ENCODE measurements around the gene DCTD.

Gene DCTD

DNA sequence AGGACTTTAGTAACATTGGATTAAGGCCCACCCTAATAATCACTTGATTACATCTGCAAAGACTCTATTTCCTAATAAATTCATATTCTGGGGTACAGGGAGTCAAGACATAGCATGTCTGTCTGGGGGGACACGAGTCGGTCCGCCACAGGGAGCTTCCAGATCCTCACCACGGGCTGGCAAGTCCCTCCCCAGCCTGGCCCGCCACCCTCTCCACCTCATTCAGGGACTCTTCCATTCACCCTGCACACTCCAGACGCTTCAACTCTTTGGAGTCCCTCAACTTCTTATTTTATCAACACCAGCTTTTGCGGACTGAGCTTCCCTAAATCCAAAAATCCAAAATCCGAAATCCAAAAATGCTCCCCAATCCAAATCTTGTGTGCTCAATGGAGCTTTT, 71.2 kb downstream of the DCTD start:
- no peak for DNase-seq (ENCODE audit: extremely low read depth in 1 of 2, low read depth in 1 of 2)

DNA sequence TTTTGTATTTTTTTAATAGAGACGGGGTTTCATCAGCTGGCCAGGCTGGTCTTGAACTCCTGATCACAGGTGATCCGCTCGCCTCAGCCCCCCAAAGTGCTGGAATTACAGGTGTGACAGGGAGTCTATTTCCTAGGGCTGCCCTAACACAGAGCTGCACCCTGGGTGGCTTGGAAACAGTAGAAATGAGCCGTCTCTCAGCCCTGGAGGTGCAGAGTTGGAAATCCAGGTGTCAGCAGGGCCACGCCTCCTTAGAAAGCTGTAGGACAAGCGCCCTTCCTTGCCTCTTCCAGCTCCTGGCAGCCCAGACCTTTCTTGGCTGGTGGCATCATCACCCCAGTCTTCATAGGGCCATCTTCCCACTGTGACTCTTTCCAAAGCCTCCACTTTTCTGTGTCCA, 71.6 kb downstream of the DCTD start:
- DNase-seq (ENCODE audit: extremely low read depth in 1 of 2, low read depth in 1 of 2) = no peak

DNA sequence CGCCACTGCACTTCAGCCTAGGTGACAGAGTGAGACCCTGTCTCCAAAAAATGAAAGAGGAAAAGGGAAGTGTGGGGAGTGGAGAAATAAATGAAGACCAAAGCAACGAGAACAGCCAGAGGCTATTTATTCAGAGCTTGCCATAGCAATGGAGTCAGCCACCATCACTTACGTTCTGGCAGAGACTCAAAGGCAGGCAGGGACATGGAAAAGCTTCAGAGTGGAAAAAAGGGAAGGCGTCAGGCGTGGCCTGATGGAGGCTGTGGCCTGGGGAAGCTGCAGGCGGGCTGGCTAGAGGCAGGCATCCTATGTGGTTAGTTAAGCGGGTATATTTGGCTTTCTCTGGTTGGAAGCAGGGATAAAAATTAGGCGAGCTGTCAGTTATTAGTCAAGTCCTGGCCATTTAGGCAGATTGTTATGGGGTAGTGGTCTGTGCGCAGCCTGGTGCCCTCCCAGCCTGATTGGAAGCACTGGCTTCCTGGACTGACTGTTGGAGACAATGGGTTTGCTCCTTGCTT, 73.3 kb downstream of the DCTD start:
- no peak for DNase-seq (ENCODE audit: extremely low read depth in 1 of 2, low read depth in 1 of 2)

DNA sequence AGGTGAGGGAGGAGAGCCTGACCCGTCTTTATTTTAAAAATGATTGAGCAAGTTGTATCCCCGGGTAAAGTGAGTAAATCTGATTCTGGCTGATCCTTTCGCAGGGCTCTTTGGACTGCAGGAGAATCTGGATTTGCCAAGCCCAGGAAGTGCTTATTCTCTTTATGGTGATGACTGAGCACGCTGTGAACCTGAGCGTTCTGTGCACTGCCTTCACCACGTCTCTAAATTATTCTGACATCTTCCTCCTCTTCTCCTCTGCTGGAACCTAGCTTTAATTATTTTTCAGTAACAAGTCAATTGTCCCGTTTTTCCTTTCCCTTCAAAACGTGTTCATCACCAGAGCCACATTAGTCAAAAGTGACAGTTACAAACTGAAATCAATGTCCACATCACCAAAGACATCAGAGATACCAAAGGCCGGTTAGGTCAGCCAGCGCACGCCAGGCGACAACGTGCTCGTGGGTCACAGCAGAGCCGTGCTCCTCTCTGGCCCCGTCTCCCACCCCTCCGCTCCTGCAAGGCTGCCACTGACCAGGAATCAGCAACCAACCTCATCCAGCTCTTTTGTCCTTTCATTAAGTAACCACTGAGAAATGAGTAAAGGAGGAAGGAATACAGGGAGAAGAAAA, 74.3 kb downstream of the DCTD start:
- no peak for DNase-seq (ENCODE audit: extremely low read depth in 1 of 2, low read depth in 1 of 2)

DNA sequence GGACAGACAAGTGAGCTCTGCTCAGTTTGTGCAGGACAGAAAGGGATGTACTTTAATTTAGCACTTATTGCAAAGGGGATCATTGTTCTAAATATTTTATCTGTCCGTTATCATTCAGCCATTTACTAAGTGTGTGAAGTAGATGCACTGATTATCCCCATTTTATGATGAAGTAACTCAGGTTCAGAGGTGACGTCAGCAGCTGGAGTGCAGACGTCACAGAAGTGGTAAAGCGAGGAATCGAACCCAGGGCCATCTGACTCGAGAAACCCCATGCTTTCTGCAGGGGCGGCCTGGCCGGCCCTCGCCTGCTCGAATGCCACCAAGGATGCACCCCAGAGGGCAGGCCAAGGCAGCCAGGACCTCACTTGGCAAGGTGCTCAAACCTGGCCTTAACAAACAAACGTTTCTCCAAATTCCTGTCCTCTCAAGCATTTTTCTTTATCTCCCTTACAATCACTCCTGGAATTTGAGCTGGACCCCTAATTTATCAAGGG, 75.0 kb downstream of the DCTD start:
- DNase-seq (ENCODE audit: extremely low read depth in 1 of 2, low read depth in 1 of 2) = no peak

DNA sequence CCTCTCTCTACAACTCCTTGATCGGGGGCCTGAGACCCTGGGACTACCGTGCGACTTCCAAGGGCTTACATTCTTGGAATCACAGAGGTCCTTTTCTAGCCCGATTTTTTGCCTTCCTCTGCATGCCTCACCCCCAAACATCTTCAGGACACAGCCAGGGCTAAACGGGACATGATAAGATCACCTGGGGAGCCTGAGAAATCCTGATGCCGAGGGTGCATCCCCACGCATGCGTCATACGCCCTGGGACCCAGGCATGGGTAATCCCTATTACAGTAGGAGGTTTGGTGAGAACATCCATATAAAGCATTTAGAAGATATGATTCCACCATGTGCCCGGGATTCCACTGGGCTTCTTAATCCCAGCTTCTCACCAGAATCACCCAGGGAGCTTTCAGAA, 77.1 kb downstream of the DCTD start:
- no peak for DNase-seq (ENCODE audit: extremely low read depth in 1 of 2, low read depth in 1 of 2)

Data from stimulated activated CD8-positive, alpha-beta memory T cell treated with anti-CD3 and anti-CD28 coated beads, Interleukin-7, amount 100 ng/mL, for 48 hours (primary cell).